Lower leg skin (tissue), 3 donors: Measurements from ENCODE around the gene ACOXL.

Experiments
- POLR2A ChIP-seq, 2 donors: fragments of 450-650 bp; IDR thresholded peaks; one replicate each; pipeline ENCODE4 v1.6.1; 2016 to 2017; ENCODE audit warnings: antibody characterized with exemption in 2 of 2, mild to moderate bottlenecking in 1 of 2, moderate library complexity in 1 of 2
- TF ChIP-seq, protein P1 (sequence below), 3 donors: fragments of 450-650 bp; IDR thresholded peaks; one replicate each; pipeline ENCODE4 v1.5.1; 2016; ENCODE audit warnings: antibody characterized with exemption in 3 of 3, mild to moderate bottlenecking in 3 of 3, moderate library complexity in 2 of 3

DNA sequence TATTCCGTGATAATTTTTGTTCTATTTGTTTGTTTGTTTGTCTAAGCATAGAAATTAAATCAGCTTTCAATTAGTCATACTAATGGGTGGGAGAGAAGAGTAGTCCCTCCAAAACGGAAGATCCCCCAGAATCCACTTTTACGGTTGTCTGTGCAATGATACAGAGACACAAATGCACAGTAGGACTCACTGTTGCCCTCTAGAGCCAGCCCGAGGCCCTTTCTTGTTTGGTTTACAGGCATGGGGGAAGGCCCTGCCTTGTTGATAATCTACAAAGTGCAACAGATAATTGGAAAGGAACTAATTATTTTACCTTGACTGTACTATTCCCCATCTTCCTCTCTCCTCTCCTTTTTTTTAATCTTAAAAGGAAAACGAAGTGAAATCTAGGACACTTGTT lies 121.1 kb downstream of the ACOXL start:
- TF ChIP-seq, protein P1, sequence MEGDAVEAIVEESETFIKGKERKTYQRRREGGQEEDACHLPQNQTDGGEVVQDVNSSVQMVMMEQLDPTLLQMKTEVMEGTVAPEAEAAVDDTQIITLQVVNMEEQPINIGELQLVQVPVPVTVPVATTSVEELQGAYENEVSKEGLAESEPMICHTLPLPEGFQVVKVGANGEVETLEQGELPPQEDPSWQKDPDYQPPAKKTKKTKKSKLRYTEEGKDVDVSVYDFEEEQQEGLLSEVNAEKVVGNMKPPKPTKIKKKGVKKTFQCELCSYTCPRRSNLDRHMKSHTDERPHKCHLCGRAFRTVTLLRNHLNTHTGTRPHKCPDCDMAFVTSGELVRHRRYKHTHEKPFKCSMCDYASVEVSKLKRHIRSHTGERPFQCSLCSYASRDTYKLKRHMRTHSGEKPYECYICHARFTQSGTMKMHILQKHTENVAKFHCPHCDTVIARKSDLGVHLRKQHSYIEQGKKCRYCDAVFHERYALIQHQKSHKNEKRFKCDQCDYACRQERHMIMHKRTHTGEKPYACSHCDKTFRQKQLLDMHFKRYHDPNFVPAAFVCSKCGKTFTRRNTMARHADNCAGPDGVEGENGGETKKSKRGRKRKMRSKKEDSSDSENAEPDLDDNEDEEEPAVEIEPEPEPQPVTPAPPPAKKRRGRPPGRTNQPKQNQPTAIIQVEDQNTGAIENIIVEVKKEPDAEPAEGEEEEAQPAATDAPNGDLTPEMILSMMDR (IDR thresholded peaks at IDR 0.05): no peak
- no peak for TF ChIP-seq POLR2A (IDR thresholded peaks at IDR 0.05)
